GM12878 (cell line): ENCODE data around the gene RECK. TPM values are rescaled to one million over a fixed set of nuclear protein-coding genes. Genes with fewer than 3 reads are reported as not detected.

ENCODE experiments used
- ATAC-seq: fragments of 200-7000 bp; cut with Tn5 transposase; 3 replicates; pipeline ENCODE4 v1.9.1; 2020; ENCODE audit warnings: mild to moderate bottlenecking, moderate library complexity
- BruUV-seq: library from RNA; stranded (reverse); fragments of 400-500 nt; replicated peaks from 2 replicates; lab custom pipeline; 2021; lab: Mats Ljungman, UMichigan
- CTCF ChIA-PET: fragments of 300-600 bp; sonication (Branson Sonifier 250); formaldehyde crosslinking; extraction: SDS; loops from one replicate; lab custom pipeline; 2021; ENCODE audit warnings: inconsistent platforms; lab: Yijun Ruan, JAX
- POLR2A ChIA-PET: fragments of 350-600 bp; formaldehyde crosslinking; extraction: SDS; loops from one replicate; lab custom pipeline; 2021; ENCODE audit warnings: inconsistent platforms; lab: Charles Lee
- RAD21 ChIA-PET: fragments of 300-600 bp; sonication (Branson Sonifier 250); formaldehyde crosslinking; loops from one replicate; lab custom pipeline; 2023; ENCODE audit warnings: antibody characterized with exemption; ENCODE audit not compliant: unreplicated experiment; lab: Charles Lee
- SMC1A ChIA-PET: fragments of 300-600 bp; sonication (Branson Sonifier 250); formaldehyde crosslinking; loops from one replicate; lab custom pipeline; 2023; ENCODE audit not compliant: unreplicated experiment, uncharacterized antibody; lab: Charles Lee
- DNase-seq: peaks from one replicate; pipeline ENCODE4 v3.0.0-alpha.2; 2011; ENCODE audit warnings: low read depth, low spot score
- FAIRE-seq: peaks from 3 replicates; lab custom pipeline; 2011; peaks lifted over from hg19 to GRCh38; lab: Jason Lieb, UNC
- H2AFZ ChIP-seq: 2 replicates; pipeline ENCODE4 v1.6.0; 2011; ENCODE audit warnings: low read depth, low read length, control low read depth; ENCODE audit not compliant: control insufficient read depth
- H3K27ac ChIP-seq: 2 replicates; pipeline ENCODE4 v1.5.1; 2011; ENCODE audit warnings: control low read depth; ENCODE audit not compliant: control insufficient read depth, insufficient read depth
- H3K27me3 ChIP-seq, 2 experiments: replicated peaks in 1 of 2; 2 replicates each; pipeline versions ENCODE4 v1.6.0 to v1.6.1; 2011; ENCODE audit warnings: low read length in 1 of 2; ENCODE audit not compliant: control insufficient read depth in 2 of 2, insufficient read depth in 2 of 2
- H3K36me3 ChIP-seq, 2 experiments: 2 replicates each; pipeline ENCODE4 v1.5.1; 2011; ENCODE audit warnings: low read length in 1 of 2; ENCODE audit not compliant: control insufficient read depth in 2 of 2, insufficient read depth in 2 of 2
- H3K4me1 ChIP-seq: 2 replicates; pipeline ENCODE4 v1.6.1; 2011; ENCODE audit warnings: mild to moderate bottlenecking, low read length, moderate library complexity, mixed read lengths; ENCODE audit not compliant: control insufficient read depth, insufficient read depth
- H3K4me2 ChIP-seq: 2 replicates; pipeline ENCODE4 v1.6.0; 2011; ENCODE audit warnings: control low read depth; ENCODE audit not compliant: control insufficient read depth, insufficient read depth
- H3K4me3 ChIP-seq: fragments of 200-600 bp; sonication (generic); 2 replicates; pipeline ENCODE4 v1.5.1; 2016
- H3K79me2 ChIP-seq: 2 replicates; pipeline ENCODE4 v1.6.0; 2011; ENCODE audit warnings: low read length; ENCODE audit not compliant: control insufficient read depth, insufficient read depth
- H3K9ac ChIP-seq: 2 replicates; pipeline ENCODE4 v1.8.0; 2011; ENCODE audit warnings: low read length, control low read depth, mixed read lengths; ENCODE audit not compliant: control insufficient read depth, insufficient read depth
- H3K9me3 ChIP-seq: replicated peaks from 3 replicates; pipeline ENCODE4 v1.5.1; 2011; ENCODE audit warnings: mild to moderate bottlenecking, low read length; ENCODE audit not compliant: control insufficient read depth, insufficient read depth
- H4K20me1 ChIP-seq: 2 replicates; pipeline ENCODE4 v1.6.0; 2011; ENCODE audit not compliant: control insufficient read depth, insufficient read depth
- PRDM15 ChIP-seq: fragments of 450-650 bp; formaldehyde crosslinking; IDR thresholded peaks from 2 replicates; pipeline ENCODE4 v1.4.0; 2020; ENCODE audit warnings: mild to moderate bottlenecking, moderate library complexity
- RELB ChIP-seq: fragments of 450-650 bp; IDR thresholded peaks from 2 replicates; pipeline ENCODE4 v1.6.1; 2017; ENCODE audit warnings: low read depth, mild to moderate bottlenecking, moderate library complexity
- ZNF622 ChIP-seq: fragments of 450-650 bp; IDR thresholded peaks from 2 replicates; pipeline ENCODE4 v1.6.1; 2017; ENCODE audit warnings: mild to moderate bottlenecking, inconsistent platforms
- WGBS: methylation state at CpG from one replicate; pipeline ENCODE4 v1.1.6; 2016; ENCODE audit warnings: low lambda C conversion rate; ENCODE audit not compliant: insufficient replicate concordance, insufficient coverage; ENCODE audit errors: missing lambda C conversion rate; 5-methylcytosine and 5-hydroxymethylcytosine counted together
- in situ Hi-C: fragments of 300-500 bp; cut with MboI; formaldehyde crosslinking; loops from 9 replicates; pipeline ENCODE4 v1.14.3; 2018; ENCODE audit warnings: mixed read lengths
- intact Hi-C: fragments of 100-400 bp; cut with micrococcal nuclease; formaldehyde crosslinking; loops from one replicate; pipeline ENCODE4 v1.14.2; 2022; ENCODE audit not compliant: unreplicated experiment
- polyA plus RNA-seq, 11 experiments: library from polyadenylated mRNA; depleted of rRNA in 4 of 11; unstranded in 6 of 11; stranded (reverse) in 5 of 11; fragments of >200 nt; fragmentation: Nextera tagmentation in 4 of 11; fragmentation: Illumina TruSeq in 1 of 11; extraction: Ambion mirVana in 4 of 11; extraction: Trizol in 1 of 11; gene quantifications; 1 replicate in 1 of 11; 2 replicates in 10 of 11; pipeline versions ENCODE4 v1.2.1 to v1.2.3, GENCODE V29; 2011 to 2016; ENCODE audit warnings: inconsistent platforms in 2 of 11, missing spikeins in 2 of 11, low read depth in 1 of 11
- total RNA-seq, 4 experiments: library from RNA; depleted of rRNA in 3 of 4; stranded (reverse); fragments of >200 nt in 3 of 4; fragmentation: Illumina TruSeq in 1 of 4; extraction: Trizol in 1 of 4; gene quantifications; 2 replicates each; pipeline versions ENCODE4 v1.2.1 to v1.2.3, GENCODE V29; 2013 to 2021

Gene RECK
- total and polyA plus RNA-seq, 10 of the 15 experiments (the other 5 are each of a cell fraction or from before 2014, with no cell fraction given), result 0.02 to 0.40 (median 0.13) TPM

- Histone ChIP-seq H3K27me3 (no peaks in the 10 kb centered on the region; a peak in 2 of 4 replicates), H4K20me1 (no peaks in the 10 kb centered on the region), H2AFZ (no peak overlapping the region), H3K9me3 (no peaks in the 10 kb centered on the region), H3K4me3 (no peak overlapping the region), H3K36me3 (no peaks in the 10 kb centered on the region), H3K9ac (no peak overlapping the region), H3K4me1 (peaks cover 3% of the 10 kb centered on the region; the same call in 1 of the 2 replicates), H3K4me2 (no peak overlapping the region), H3K27ac (no peak overlapping the region), H3K79me2 (no peaks in the 10 kb centered on the region)
- CTCF ChIA-PET, result interaction anchor here (0.6 to 7.8 kb wide), 10 partner anchors 11 to 179 kb away, joined by 3 to 258 read pairs (median 4); no protein-coding TSS in a partner anchor
- ATAC-seq (no peak), FAIRE-seq (no peak), DNase-seq (no peak)
- SMC1A ChIA-PET, result interaction anchor here (9.1 kb wide), 1 partner anchor 61 kb away, joined by 134 read pairs; no protein-coding TSS in a partner anchor
- POLR2A ChIA-PET, result no interaction called here
- 36% methylated on average over 4 of the region's 4 CpGs for WGBS
- intact Hi-C loops (loop anchor here (10.0 kb wide), 1 partner anchor 129 kb away; the partner anchor contains the start of gene RECK), in situ Hi-C loops (no loop called here)
- TF ChIP-seq ZNF622, result no peak
- TF ChIP-seq RELB, result no peak
- no peak for TF ChIP-seq PRDM15 (CRISPR knock-in tag)
- RAD21 ChIA-PET, result interaction anchor here (7.2 kb wide), 1 partner anchor 61 kb away, joined by 105 read pairs; no protein-coding TSS in a partner anchor
- no TSS peak for BruUV-seq
These were observed 127.1 kb downstream of the RECK start for GRCh38 chr9:36163786-36164170.
